Skeletal muscle tissue (tissue), 4 donors: ENCODE measurements around the gene STOM. TPM values are rescaled to one million over a fixed set of nuclear protein-coding genes. Genes with fewer than 3 reads are reported as not detected.
A peak's percentile ranks its signal among the peaks of the same experiment; 100 is the strongest.

ENCODE experiments used
- H3K27ac ChIP-seq: one replicate; pipeline ENCODE4 v1.7.0; 2013; ENCODE audit warnings: mild to moderate bottlenecking, low read depth, low read length, inconsistent platforms
- H3K27me3 ChIP-seq, 3 donors: one replicate each; pipeline ENCODE4 v1.7.0; 2013; ENCODE audit warnings: low read length in 3 of 3; ENCODE audit not compliant: control insufficient read depth in 3 of 3, insufficient read depth in 3 of 3
- H3K36me3 ChIP-seq, 3 donors: one replicate each; pipeline ENCODE4 v1.7.0; 2013; ENCODE audit warnings: low read length in 3 of 3; ENCODE audit not compliant: control insufficient read depth in 3 of 3, insufficient read depth in 3 of 3
- H3K4me1 ChIP-seq, 3 donors: one replicate each; pipeline ENCODE4 v1.7.0; 2013; ENCODE audit warnings: low read length in 3 of 3, mild to moderate bottlenecking in 3 of 3; ENCODE audit not compliant: control insufficient read depth in 3 of 3, insufficient read depth in 3 of 3
- H3K4me3 ChIP-seq, 3 donors: one replicate each; pipeline ENCODE4 v1.7.0; 2013; ENCODE audit warnings: low read length in 3 of 3
- H3K9ac ChIP-seq, 3 donors: one replicate each; pipeline ENCODE4 v1.7.0; 2013; ENCODE audit warnings: low read length in 3 of 3, mild to moderate bottlenecking in 3 of 3, moderate library complexity in 2 of 3, low read depth in 1 of 3
- H3K9me3 ChIP-seq, 3 donors: one replicate each; pipeline ENCODE4 v1.7.0; 2013; ENCODE audit warnings: low read length in 3 of 3; ENCODE audit not compliant: control insufficient read depth in 3 of 3
- total RNA-seq: library from RNA; depleted of rRNA; stranded (reverse); fragments of >200 nt; gene quantifications from one replicate; pipeline ENCODE4 v1.2.3, GENCODE V29; 2014
- donor health status: Osteomylitis.

Gene STOM
- total RNA-seq, 1 donor from 2014 or later, result 76.7 TPM

GRCh38 chr9:121362813-121363621, 7.0 kb downstream of the STOM start:
- peak overlapping the region; percentile 13 to 54 (median 15) for H3K4me3 ChIP-seq
- peak overlapping the region; percentile 28 to 71 (median 63) for H3K9ac ChIP-seq
- H3K9me3 ChIP-seq, result no peaks in the 10 kb centered on the region
- peak overlapping the region; percentile 98 for H3K27ac ChIP-seq
- peaks cover 0 to 2% (median 1%) of the 10 kb centered on the region in 3 donors for H3K36me3 ChIP-seq
- H3K27me3 ChIP-seq, result no peaks in the 10 kb centered on the region
- peaks cover 52 to 78% (median 58%) of the 10 kb centered on the region in 3 donors for H3K4me1 ChIP-seq

- Histone ChIP-seq H3K4me1 (peaks cover 55 to 66% (median 56%) of the 10 kb centered on the region in 3 donors), H3K4me3 (peak overlapping the region in 1 of 3 donors; percentile 11), H3K9me3 (no peaks in the 10 kb centered on the region), H3K27me3 (no peaks in the 10 kb centered on the region), H3K27ac (peak overlapping the region; percentile 98), H3K9ac (peak overlapping the region; percentile 27 to 59 (median 35)), H3K36me3 (peaks cover 0 to 4% (median 3%) of the 10 kb centered on the region in 3 donors)
Measured at GRCh38 chr9:121360601-121361374, 9.3 kb downstream of the STOM start.

- H3K27ac ChIP-seq, result peak overlapping the region; percentile 98
- H3K27me3 ChIP-seq, result no peaks in the 10 kb centered on the region
- peak overlapping the region in 2 of 3 donors; percentile 18 to 23 for H3K4me3 ChIP-seq
- H3K9me3 ChIP-seq, result no peaks in the 10 kb centered on the region
- H3K9ac ChIP-seq, result peak overlapping the region; percentile 34 to 64 (median 54)
- H3K36me3 ChIP-seq, result peaks cover 3 to 10% (median 7%) of the 10 kb centered on the region in 3 donors
- peaks cover 54 to 57% (median 54%) of the 10 kb centered on the region in 3 donors for H3K4me1 ChIP-seq
Measured at GRCh38 chr9:121359351-121360294, 10.4 kb downstream of the STOM start.

GRCh38 chr9:121358751-121359150, 11.3 kb downstream of the STOM start:
- Histone ChIP-seq H3K27ac (peak overlapping the region; percentile 98), H3K4me1 (peaks cover 45 to 54% (median 54%) of the 10 kb centered on the region in 3 donors), H3K9me3 (no peaks in the 10 kb centered on the region), H3K27me3 (no peaks in the 10 kb centered on the region), H3K9ac (peak overlapping the region; percentile 34 to 64 (median 54)), H3K36me3 (peaks cover 3 to 19% (median 14%) of the 10 kb centered on the region in 3 donors), H3K4me3 (peak overlapping the region in 2 of 3 donors; percentile 8 to 38)

- Histone ChIP-seq H3K9me3 (no peaks in the 10 kb centered on the region), H3K9ac (peak overlapping the region in 1 of 3 donors; percentile 11), H3K27me3 (no peaks in the 10 kb centered on the region), H3K4me3 (no peak overlapping the region), H3K27ac (peak overlapping the region; percentile 64), H3K4me1 (peaks cover 38 to 56% (median 49%) of the 10 kb centered on the region in 3 donors), H3K36me3 (peaks cover 8 to 35% (median 29%) of the 10 kb centered on the region in 3 donors)
Measured at GRCh38 chr9:121357011-121357410, 13.0 kb downstream of the STOM start.

GRCh38 chr9:121354762-121355161, 15.3 kb downstream of the STOM start:
- Histone ChIP-seq H3K4me1 (peaks cover 41 to 63% (median 49%) of the 10 kb centered on the region in 3 donors), H3K27me3 (no peaks in the 10 kb centered on the region), H3K9me3 (no peaks in the 10 kb centered on the region), H3K9ac (no peak overlapping the region), H3K27ac (peak overlapping the region; percentile 73), H3K4me3 (no peak overlapping the region), H3K36me3 (peaks cover 8 to 35% (median 35%) of the 10 kb centered on the region in 3 donors)

- peaks cover 9 to 36% (median 35%) of the 10 kb centered on the region in 3 donors for H3K36me3 ChIP-seq
- H3K27ac ChIP-seq, result peak overlapping the region; percentile 73
- peaks cover 38 to 62% (median 48%) of the 10 kb centered on the region in 3 donors for H3K4me1 ChIP-seq
Measured at GRCh38 chr9:121354141-121354540, 15.9 kb downstream of the STOM start.

GRCh38 chr9:121353241-121354061, 16.6 kb downstream of the STOM start:
- H3K4me3 ChIP-seq, result no peak overlapping the region
- no peaks in the 10 kb centered on the region for H3K9me3 ChIP-seq
- H3K9ac ChIP-seq, result no peak overlapping the region
- H3K27ac ChIP-seq, result peak overlapping the region; percentile 73
- no peaks in the 10 kb centered on the region for H3K27me3 ChIP-seq
- H3K36me3 ChIP-seq, result peaks cover 13 to 43% (median 41%) of the 10 kb centered on the region in 3 donors
- H3K4me1 ChIP-seq, result peaks cover 36 to 62% (median 47%) of the 10 kb centered on the region in 3 donors

More at GRCh38 chr9:121354141-121354540, 15.9 kb downstream of the STOM start:
- Histone ChIP-seq H3K4me3 (no peak overlapping the region), H3K9me3 (no peaks in the 10 kb centered on the region), H3K27me3 (no peaks in the 10 kb centered on the region), H3K9ac (no peak overlapping the region)
